Rectal smooth muscle tissue (tissue), 1 donor: Measurements from ENCODE around the gene CUEDC2.

Experiments used
- H3K27ac ChIP-seq: one replicate; pipeline ENCODE4 v1.7.0; 2013; ENCODE audit warnings: low read depth, low read length, inconsistent platforms
- H3K27me3 ChIP-seq: one replicate; pipeline ENCODE4 v1.7.0; 2013; ENCODE audit warnings: low read length; ENCODE audit not compliant: control insufficient read depth, insufficient read depth
- H3K36me3 ChIP-seq: one replicate; pipeline ENCODE4 v1.7.0; 2013; ENCODE audit warnings: low read length; ENCODE audit not compliant: control insufficient read depth, insufficient read depth
- H3K4me1 ChIP-seq: one replicate; pipeline ENCODE4 v1.7.0; 2013; ENCODE audit warnings: low read length; ENCODE audit not compliant: control insufficient read depth, insufficient read depth
- H3K4me3 ChIP-seq: one replicate; pipeline ENCODE4 v1.7.0; 2013; ENCODE audit warnings: low read length
- H3K9ac ChIP-seq: one replicate; pipeline ENCODE4 v1.7.0; 2013; ENCODE audit warnings: low read length

CUEDC2 gene

GRCh38 chr10:102429468-102429867 lies 2.9 kb downstream of the CUEDC2 start:
- H3K36me3 ChIP-seq = no peaks in the 10 kb centered on the region
- no peaks in the 10 kb centered on the region for H3K27me3 ChIP-seq
- H3K9ac ChIP-seq = no peak overlapping the region
- H3K4me3 ChIP-seq = no peak overlapping the region
- H3K4me1 ChIP-seq = peaks cover 7% of the 10 kb centered on the region
- no peak overlapping the region for H3K27ac ChIP-seq

- Histone ChIP-seq H3K9ac (no peak overlapping the region), H3K27ac (no peak overlapping the region), H3K4me3 (no peak overlapping the region), H3K4me1 (peaks cover 17% of the 10 kb centered on the region), H3K36me3 (peaks cover 6% of the 10 kb centered on the region), H3K27me3 (no peaks in the 10 kb centered on the region)
Measured at GRCh38 chr10:102426803-102427287, 5.5 kb downstream of the CUEDC2 start.

GRCh38 chr10:102425444-102425843 lies 6.9 kb downstream of the CUEDC2 start:
- Histone ChIP-seq H3K9ac (no peak overlapping the region), H3K4me1 (peaks cover 11% of the 10 kb centered on the region), H3K36me3 (peaks cover 6% of the 10 kb centered on the region), H3K27ac (no peak overlapping the region), H3K27me3 (no peaks in the 10 kb centered on the region), H3K4me3 (no peak overlapping the region)

GRCh38 chr10:102424916-102425315 lies 7.5 kb downstream of the CUEDC2 start:
- H3K27me3 ChIP-seq = no peaks in the 10 kb centered on the region
- H3K36me3 ChIP-seq = peaks cover 6% of the 10 kb centered on the region
- no peak overlapping the region for H3K9ac ChIP-seq
- no peak overlapping the region for H3K4me3 ChIP-seq
- H3K27ac ChIP-seq = no peak overlapping the region
- H3K4me1 ChIP-seq = peaks cover 15% of the 10 kb centered on the region

- Histone ChIP-seq H3K27me3 (no peaks in the 10 kb centered on the region), H3K9ac (no peak overlapping the region), H3K27ac (no peak overlapping the region), H3K36me3 (peaks cover 6% of the 10 kb centered on the region), H3K4me1 (peaks cover 19% of the 10 kb centered on the region), H3K4me3 (no peak overlapping the region)
Measured at GRCh38 chr10:102424145-102424544, 8.2 kb downstream of the CUEDC2 start.

GRCh38 chr10:102423372-102423968 lies 8.9 kb downstream of the CUEDC2 start:
- H3K36me3 ChIP-seq = peaks cover 6% of the 10 kb centered on the region
- H3K4me3 ChIP-seq = no peak overlapping the region
- no peak overlapping the region for H3K27ac ChIP-seq
- no peaks in the 10 kb centered on the region for H3K27me3 ChIP-seq
- peaks cover 19% of the 10 kb centered on the region for H3K4me1 ChIP-seq
- peak overlapping the region; percentile 32 for H3K9ac ChIP-seq

GRCh38 chr10:102422545-102423129 lies 9.7 kb downstream of the CUEDC2 start:
- H3K27ac ChIP-seq = peak overlapping the region; percentile 92
- H3K9ac ChIP-seq = peak overlapping the region; percentile 32
- H3K27me3 ChIP-seq = no peaks in the 10 kb centered on the region
- H3K4me1 ChIP-seq = peaks cover 19% of the 10 kb centered on the region
- peak overlapping the region; percentile 92 for H3K4me3 ChIP-seq
- peaks cover 6% of the 10 kb centered on the region for H3K36me3 ChIP-seq

- peak overlapping the region; percentile 84 for H3K9ac ChIP-seq
Measured at GRCh38 chr10:102421757-102422512, 10.4 kb downstream of the CUEDC2 start.

GRCh38 chr10:102421507-102421756 lies 10.9 kb downstream of the CUEDC2 start:
- Histone ChIP-seq H3K36me3 (peaks cover 6% of the 10 kb centered on the region), H3K27me3 (no peaks in the 10 kb centered on the region), H3K4me1 (peaks cover 19% of the 10 kb centered on the region), H3K9ac (peak overlapping the region; percentile 84), H3K4me3 (peak overlapping the region; percentile 92), H3K27ac (peak overlapping the region; percentile 92)

More at GRCh38 chr10:102421757-102422512, 10.4 kb downstream of the CUEDC2 start:
- peaks cover 6% of the 10 kb centered on the region for H3K36me3 ChIP-seq
- peaks cover 19% of the 10 kb centered on the region for H3K4me1 ChIP-seq
- peak overlapping the region; percentile 92 for H3K4me3 ChIP-seq
- H3K27me3 ChIP-seq = no peaks in the 10 kb centered on the region
- peak overlapping the region; percentile 92 for H3K27ac ChIP-seq

- Histone ChIP-seq H3K4me3 (peak within 1 kb of the TSS; percentile 92), H3K36me3 (peaks cover 6% of the 10 kb centered on the region), H3K4me1 (peaks cover 19% of the 10 kb centered on the region), H3K27me3 (no peaks in the 10 kb centered on the region), H3K9ac (peak within 1 kb of the TSS; percentile 84), H3K27ac (peak within 1 kb of the TSS; percentile 92)
Measured at GRCh38 chr10:102420714-102421506, 11.5 kb downstream of the CUEDC2 start, which contains the start of gene FBXL15. FBXL15 (plus strand) TSS chr10:102420836; CDS start chr10:102421130, 294 bp downstream.

GRCh38 chr10:102420181-102420713 lies 12.1 kb downstream of the CUEDC2 start:
- H3K27ac ChIP-seq = peak overlapping the region; percentile 92
- H3K27me3 ChIP-seq = no peaks in the 10 kb centered on the region
- peaks cover 6% of the 10 kb centered on the region for H3K36me3 ChIP-seq
- peak overlapping the region; percentile 92 for H3K4me3 ChIP-seq
- H3K4me1 ChIP-seq = peaks cover 19% of the 10 kb centered on the region
- H3K9ac ChIP-seq = no peak overlapping the region
